ENCODE data around the gene CMTM6. TPM values are rescaled to one million over a fixed set of nuclear protein-coding genes. Genes with fewer than 3 reads are reported as not detected.

Gene CMTM6
- total RNA-seq, 2 donors from 2014 or later = 20.2 to 40.9 TPM

DNA sequence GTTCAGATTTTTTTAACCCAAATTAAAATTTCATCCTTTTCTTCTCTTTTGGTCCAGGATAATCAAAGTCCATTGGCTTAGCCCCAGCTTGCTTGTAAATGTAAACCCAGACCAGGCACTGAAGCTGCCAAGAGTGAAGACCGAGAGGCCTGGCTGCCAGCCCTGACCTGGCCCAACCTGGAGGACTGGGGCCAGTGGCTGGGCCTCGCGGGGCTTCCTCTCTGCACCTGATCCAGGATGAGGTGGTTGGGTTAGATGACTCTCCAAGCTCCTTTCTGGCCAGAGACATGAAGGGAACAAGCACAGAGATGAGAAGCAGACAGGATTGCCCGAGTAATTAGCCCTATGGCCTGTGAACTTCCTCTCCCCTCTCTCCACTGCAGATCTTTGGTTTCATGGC lies 50.6 kb downstream of the CMTM6 start:
- no peaks in the 10 kb centered on the region for H3K36me3 ChIP-seq (replicated peaks in 1 of 2; ENCODE audit: insufficient read depth in 1 of 2, low read depth in 2 of 2)
- DNase-seq = no peak
- H3K27me3 ChIP-seq = no peaks in the 10 kb centered on the region
- H3K4me3 ChIP-seq = no peak overlapping the region
- no peak overlapping the region for H3K27ac ChIP-seq
- H3K9me3 ChIP-seq = no peaks in the 10 kb centered on the region
- H3K4me1 ChIP-seq = no peaks in the 10 kb centered on the region
- WGBS, 2 donors = 57 to 78% methylated on average over 4 of the region's 4 CpGs
- TF ChIP-seq POLR2A (IDR thresholded peaks at IDR 0.05) = no peak
- TF ChIP-seq, protein P1, sequence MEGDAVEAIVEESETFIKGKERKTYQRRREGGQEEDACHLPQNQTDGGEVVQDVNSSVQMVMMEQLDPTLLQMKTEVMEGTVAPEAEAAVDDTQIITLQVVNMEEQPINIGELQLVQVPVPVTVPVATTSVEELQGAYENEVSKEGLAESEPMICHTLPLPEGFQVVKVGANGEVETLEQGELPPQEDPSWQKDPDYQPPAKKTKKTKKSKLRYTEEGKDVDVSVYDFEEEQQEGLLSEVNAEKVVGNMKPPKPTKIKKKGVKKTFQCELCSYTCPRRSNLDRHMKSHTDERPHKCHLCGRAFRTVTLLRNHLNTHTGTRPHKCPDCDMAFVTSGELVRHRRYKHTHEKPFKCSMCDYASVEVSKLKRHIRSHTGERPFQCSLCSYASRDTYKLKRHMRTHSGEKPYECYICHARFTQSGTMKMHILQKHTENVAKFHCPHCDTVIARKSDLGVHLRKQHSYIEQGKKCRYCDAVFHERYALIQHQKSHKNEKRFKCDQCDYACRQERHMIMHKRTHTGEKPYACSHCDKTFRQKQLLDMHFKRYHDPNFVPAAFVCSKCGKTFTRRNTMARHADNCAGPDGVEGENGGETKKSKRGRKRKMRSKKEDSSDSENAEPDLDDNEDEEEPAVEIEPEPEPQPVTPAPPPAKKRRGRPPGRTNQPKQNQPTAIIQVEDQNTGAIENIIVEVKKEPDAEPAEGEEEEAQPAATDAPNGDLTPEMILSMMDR (IDR thresholded peaks at IDR 0.05) = no peak
- intact Hi-C loops (cut with DNase I) = no loop called here
- ATAC-seq = no peak

DNA sequence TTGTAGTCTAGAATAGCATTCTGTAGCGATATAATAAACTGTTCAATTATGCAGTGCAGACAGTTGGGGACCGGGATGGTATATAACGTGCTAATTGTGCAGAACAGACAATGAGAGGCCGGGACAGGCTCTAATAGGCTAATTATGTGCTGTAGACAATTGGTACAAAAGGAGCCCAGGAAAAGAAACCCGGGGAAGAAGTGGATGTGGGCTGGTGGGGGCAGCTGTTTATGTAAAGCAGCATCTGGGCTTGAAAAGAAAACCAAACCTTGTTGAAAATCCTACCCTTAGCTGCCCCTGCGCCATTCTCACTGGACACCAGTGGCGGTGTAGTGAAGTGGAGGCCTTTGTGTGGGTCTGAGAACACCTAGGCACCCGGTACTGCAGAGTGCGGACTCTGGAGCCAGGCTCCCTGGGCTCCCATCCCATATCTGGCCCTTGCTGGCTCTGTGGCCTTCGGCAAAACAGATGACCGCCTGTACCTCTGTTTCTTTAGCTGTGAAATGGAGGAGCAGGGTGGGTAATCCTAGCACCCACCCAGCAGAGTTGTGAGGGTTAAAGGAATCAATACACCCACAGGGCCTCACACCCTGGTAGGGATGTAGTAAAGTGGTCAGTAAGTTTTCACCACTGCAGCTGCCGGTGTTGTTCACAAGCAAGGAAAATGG lies 51.5 kb downstream of the CMTM6 start:
- no peak overlapping the region for H3K27ac ChIP-seq
- no peaks in the 10 kb centered on the region for H3K4me1 ChIP-seq
- DNase-seq (no peak), ATAC-seq (no peak)
- H3K36me3 ChIP-seq (replicated peaks in 1 of 2; ENCODE audit: insufficient read depth in 1 of 2, low read depth in 2 of 2) = no peaks in the 10 kb centered on the region
- 94 to 95% methylated on average over 12 of the region's 12 CpGs for WGBS, 2 donors
- H3K27me3 ChIP-seq = no peaks in the 10 kb centered on the region
- TF ChIP-seq, protein P1 (IDR thresholded peaks at IDR 0.05) = no peak
- no peak for TF ChIP-seq POLR2A (IDR thresholded peaks at IDR 0.05)
- H3K9me3 ChIP-seq = no peaks in the 10 kb centered on the region
- intact Hi-C loops (cut with DNase I) = no loop called here
- H3K4me3 ChIP-seq = no peak overlapping the region

DNA sequence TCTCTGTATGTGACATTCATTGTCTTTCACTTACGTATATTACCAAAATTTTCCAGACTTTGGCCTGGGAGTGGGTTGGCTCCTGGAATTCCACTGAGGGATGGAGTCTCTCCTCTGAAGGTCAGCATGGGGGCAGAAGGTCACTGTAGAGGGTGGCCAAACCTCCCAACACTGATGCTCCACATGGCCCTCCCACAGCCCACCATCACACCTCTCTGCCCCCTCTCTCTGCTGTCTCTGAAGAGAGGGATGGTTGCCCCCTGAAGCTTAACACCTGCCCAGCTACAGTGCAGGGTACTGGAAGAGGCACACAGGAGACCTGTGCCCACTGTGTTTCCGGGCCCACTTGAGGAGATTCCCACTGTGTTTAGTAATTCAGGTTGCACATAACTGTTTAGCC lies 52.2 kb downstream of the CMTM6 start:
- Histone ChIP-seq H3K9me3 (no peaks in the 10 kb centered on the region), H3K27ac (no peak overlapping the region), H3K36me3 (replicated peaks in 1 of 2; ENCODE audit: insufficient read depth in 1 of 2, low read depth in 2 of 2) (no peaks in the 10 kb centered on the region), H3K4me3 (no peak overlapping the region), H3K27me3 (no peaks in the 10 kb centered on the region), H3K4me1 (no peaks in the 10 kb centered on the region)
- TF ChIP-seq POLR2A (IDR thresholded peaks at IDR 0.05) = no peak
- TF ChIP-seq, protein P1 (IDR thresholded peaks at IDR 0.05) = no peak
- intact Hi-C loops (cut with DNase I) = no loop called here
- 78 to 97% methylated on average over 2 of the region's 2 CpGs for WGBS, 2 donors
- DNase-seq (no peak), ATAC-seq (no peak)

DNA sequence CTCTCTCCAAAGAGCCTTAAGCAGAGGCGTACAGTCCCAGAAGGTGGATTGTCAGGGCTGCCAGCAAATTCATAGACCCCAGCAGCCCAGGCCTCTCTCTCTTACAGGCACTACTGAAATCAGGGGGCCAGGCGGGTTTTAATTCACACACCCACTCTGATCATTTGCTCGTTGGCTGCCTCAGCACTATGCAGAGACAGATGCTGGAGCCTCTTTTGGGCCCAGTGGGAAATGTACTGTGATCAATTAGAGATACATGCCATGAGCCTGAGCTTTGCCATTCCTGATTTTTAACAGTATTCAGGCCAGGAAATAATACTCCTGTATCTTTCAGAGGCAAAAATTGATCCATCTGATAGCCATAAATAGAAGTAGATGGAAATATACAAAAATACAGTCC lies 53.0 kb downstream of the CMTM6 start:
- no peak overlapping the region for H3K4me3 ChIP-seq
- no peaks in the 10 kb centered on the region for H3K9me3 ChIP-seq
- ATAC-seq = no peak
- H3K27me3 ChIP-seq = no peaks in the 10 kb centered on the region
- H3K27ac ChIP-seq = no peak overlapping the region
- 87 to 94% methylated on average over 3 of the region's 3 CpGs for WGBS, 2 donors
- no peaks in the 10 kb centered on the region for H3K4me1 ChIP-seq
- intact Hi-C loops (cut with DNase I) = no loop called here
- H3K36me3 ChIP-seq (replicated peaks in 1 of 2; ENCODE audit: insufficient read depth in 1 of 2, low read depth in 2 of 2) = no peaks in the 10 kb centered on the region
- DNase-seq = no peak
- TF ChIP-seq, protein P1 (IDR thresholded peaks at IDR 0.05) = no peak
- no peak for TF ChIP-seq POLR2A (IDR thresholded peaks at IDR 0.05)
